GM12873 (cell line): ENCODE results near the gene DACH2.

Source experiments
- TF ChIP-seq, protein P1 (sequence below): IDR thresholded peaks from 2 replicates; pipeline ENCODE4 v1.5.1; 2012; ENCODE audit warnings: low read depth, mild to moderate bottlenecking, moderate library complexity, low read length, control low read depth; ENCODE audit not compliant: insufficient read depth; ENCODE audit errors: missing control alignments

Gene DACH2

DNA sequence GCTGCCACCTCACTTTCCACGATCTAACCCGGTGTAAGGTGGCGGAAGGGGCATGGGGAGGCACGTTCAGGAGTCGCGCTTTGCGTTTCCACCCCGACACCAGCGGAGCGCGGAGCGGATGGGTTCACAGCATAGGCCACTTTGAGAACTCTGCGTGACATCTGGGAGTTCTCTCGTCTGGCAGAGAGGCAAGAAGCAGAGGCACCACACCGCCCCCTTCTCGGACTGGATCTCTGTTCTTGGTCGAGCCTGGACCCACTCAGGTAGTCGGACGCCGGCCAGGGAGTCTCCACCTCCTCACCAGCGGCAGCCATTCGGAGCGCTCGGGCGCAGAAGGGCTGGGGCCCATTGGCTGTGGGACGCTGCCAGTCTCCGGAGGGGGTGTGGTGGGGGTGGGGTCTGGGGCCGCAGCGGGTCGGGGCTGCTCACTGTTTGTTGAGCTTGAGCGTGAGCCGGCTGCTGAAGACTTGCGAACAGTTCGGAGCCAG lies at the start of gene DACH2:
TSS of gene DACH2 (plus strand) at position 428 of the 488 bp plus-strand sequence.
- TF ChIP-seq, protein P1, sequence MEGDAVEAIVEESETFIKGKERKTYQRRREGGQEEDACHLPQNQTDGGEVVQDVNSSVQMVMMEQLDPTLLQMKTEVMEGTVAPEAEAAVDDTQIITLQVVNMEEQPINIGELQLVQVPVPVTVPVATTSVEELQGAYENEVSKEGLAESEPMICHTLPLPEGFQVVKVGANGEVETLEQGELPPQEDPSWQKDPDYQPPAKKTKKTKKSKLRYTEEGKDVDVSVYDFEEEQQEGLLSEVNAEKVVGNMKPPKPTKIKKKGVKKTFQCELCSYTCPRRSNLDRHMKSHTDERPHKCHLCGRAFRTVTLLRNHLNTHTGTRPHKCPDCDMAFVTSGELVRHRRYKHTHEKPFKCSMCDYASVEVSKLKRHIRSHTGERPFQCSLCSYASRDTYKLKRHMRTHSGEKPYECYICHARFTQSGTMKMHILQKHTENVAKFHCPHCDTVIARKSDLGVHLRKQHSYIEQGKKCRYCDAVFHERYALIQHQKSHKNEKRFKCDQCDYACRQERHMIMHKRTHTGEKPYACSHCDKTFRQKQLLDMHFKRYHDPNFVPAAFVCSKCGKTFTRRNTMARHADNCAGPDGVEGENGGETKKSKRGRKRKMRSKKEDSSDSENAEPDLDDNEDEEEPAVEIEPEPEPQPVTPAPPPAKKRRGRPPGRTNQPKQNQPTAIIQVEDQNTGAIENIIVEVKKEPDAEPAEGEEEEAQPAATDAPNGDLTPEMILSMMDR = no peak

DNA sequence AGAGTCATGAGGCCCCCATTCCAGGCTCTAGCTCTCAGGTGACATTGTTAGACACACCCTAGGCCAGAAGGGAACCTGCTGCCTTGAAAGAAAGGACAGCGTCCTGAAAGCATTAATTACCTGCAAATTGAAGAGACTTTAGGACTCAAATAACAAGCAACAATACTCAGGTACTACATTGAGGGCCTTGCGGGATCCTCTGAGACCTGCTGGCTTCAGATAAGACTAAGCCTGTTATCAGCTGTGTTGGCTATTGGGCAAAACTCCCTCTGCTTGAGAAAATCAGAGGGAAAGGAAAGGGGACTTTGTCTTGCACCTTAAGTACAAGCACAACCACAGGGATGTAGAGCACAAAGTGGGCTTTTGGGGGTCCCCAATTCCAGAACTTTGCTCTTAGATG lies 45.9 kb upstream of the DACH2 start:
- TF ChIP-seq, protein P1 = no peak

DNA sequence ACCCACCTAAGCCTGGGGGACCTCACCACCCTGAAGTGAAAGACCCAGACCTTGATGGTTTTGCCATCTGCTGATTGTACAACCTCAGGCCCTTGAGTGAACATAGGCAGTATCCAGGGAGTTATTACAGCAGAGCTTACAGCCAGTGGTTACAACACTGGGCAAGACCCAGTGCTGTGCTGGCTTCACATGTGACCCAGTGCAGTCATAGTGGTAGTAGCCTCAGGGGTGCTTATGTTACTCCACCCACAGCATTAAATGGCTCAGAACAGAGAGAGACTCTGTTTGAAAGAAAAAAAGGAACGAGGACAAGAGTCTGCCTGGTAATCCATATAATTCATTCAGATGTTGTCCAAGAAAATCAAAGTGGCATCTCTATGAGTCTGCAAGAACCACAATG lies 45.2 kb upstream of the DACH2 start:
- TF ChIP-seq, protein P1 = no peak

DNA sequence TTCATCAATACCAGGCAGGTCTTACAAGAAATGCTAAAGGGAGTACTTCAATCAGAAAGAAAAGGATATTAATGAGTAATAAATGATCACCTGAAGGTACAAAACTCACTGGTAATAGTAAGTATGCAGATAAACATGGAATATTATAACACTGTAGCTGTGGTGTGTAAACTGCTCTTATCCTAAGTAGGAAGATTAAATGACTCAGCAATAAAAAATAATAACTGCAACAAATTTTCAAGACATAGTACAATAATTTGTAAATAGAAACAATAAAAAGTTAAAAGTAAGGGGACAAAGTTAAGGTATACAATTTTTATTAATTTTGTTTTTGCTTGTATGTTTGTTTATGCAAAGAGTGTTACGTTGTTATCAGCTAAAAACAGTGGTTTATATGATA lies 43.7 kb upstream of the DACH2 start:
- TF ChIP-seq, protein P1 = no peak

DNA sequence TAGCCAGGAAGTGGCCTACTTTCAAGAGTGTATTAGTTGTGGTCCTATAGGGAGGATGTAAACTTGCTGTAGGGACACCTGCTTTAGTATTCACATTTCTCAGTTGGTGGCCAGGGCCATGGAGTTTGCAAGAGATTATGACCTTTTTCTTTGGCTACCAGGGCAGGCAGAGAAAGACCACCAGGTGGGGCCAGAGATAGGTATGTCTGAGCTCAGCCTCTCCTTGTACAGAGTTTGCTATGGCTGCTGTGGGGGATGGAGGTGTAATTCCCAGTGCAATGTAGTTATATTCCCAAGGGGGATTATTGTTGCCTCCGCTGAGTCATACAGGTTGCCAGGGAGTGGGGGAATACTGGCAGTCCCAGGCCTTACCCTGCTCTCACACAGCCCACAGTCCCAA lies 26.3 kb upstream of the DACH2 start:
- TF ChIP-seq, protein P1 = no peak

DNA sequence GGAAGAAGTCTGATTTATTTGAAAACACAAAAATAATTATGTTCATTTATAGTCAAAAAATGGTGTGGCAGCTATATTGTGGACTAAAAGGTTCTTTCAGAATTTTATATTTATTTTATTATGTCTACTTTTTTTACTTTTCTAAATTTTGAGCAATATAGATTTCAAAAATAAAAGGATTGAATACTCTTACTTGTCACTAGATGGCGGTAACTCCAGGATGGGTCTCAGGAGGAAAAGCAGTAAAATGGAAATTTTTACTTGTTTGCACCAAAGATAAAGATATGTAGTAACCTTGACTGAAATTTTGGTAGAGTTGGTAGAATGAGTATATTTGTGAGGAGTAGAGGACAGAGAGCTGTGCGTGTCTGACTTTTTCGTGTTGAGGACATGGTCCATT lies 14.5 kb upstream of the DACH2 start:
- TF ChIP-seq, protein P1 = peak; percentile 53

DNA sequence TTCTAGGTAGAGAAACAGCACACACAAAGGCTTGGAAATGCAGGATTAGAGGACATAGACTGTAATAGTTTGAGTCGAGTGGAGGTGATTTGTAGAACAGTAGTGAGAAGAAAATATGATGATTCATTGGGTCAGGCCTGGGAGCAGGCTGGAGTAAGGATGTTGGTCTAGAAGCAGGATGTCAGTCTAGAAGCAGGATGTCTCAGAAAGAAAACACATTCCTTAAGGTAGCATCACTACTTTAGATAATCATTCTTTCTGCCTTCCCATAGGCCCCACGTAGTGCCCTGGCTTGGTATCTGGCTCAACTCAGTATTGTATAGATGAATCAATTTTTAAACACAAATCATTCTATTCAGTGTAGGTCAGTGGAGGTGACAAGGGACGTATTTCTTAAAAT lies 11.2 kb upstream of the DACH2 start:
- TF ChIP-seq, protein P1 = no peak

DNA sequence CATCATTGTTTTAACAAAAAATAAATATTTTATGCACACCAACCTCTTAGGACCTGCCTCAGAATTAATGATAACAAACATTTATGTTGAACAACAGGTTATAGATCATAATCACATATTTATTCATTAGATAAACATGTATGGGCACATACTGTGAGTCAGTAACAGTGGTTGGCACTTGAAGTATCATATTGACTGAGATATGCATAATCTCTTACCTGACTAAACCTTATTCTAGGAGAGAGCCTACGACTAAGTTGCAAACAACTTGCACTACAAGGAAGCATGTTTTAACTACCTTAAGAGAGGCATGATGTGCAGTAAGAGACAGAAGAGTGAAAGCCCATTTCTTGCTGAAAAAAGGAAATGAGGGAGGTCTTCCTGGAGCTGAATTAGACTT lies 6.5 kb upstream of the DACH2 start:
- TF ChIP-seq, protein P1 = no peak
